HepG2 (cell line): ENCODE data around the gene ABI3BP. TPM values are rescaled to one million over a fixed set of nuclear protein-coding genes. Genes with fewer than 3 reads are reported as not detected.

Experiments
- ZBTB38 ChIP-seq: sonication (generic); formaldehyde crosslinking; IDR thresholded peaks from 2 replicates; pipeline ENCODE4 v1.5.1; 2020; ENCODE audit warnings: mild to moderate bottlenecking, missing genetic modification reagents
- ZNF547 ChIP-seq: sonication (generic); formaldehyde crosslinking; IDR thresholded peaks from 2 replicates; pipeline ENCODE4 v1.5.1; 2020; ENCODE audit warnings: mild to moderate bottlenecking, missing genetic modification reagents
- polyA plus RNA-seq, 8 experiments: library from polyadenylated mRNA; depleted of rRNA in 3 of 8; stranded (reverse) in 7 of 8; unstranded in 1 of 8; fragments of >200 nt; fragmentation: Illumina TruSeq in 4 of 8; extraction: Trizol in 4 of 8; gene quantifications; 2 replicates each; pipeline versions ENCODE4 v1.2.1 to v1.2.3, GENCODE V29; 2011 to 2016; ENCODE audit warnings: low read depth in 4 of 8, missing spikeins in 1 of 8, mixed read lengths in 1 of 8; ENCODE audit not compliant: insufficient read depth in 1 of 8
- small RNA-seq, 3 experiments: library from RNA; depleted of rRNA; stranded (forward); fragments of <200 nt; gene quantifications; one replicate each; pipeline ENCODE3, GENCODE V24; 2012; ENCODE audit warnings: low read depth in 2 of 3, low replicate concordance in 1 of 3; ENCODE audit not compliant: insufficient read length in 3 of 3, insufficient read depth in 2 of 3
- total RNA-seq, 5 experiments: library from RNA; depleted of rRNA; stranded (reverse); fragments of >200 nt; fragmentation: Illumina TruSeq; extraction: Trizol; gene quantifications; 2 replicates each; pipeline ENCODE4 v1.2.3, GENCODE V29; 2016; ENCODE audit warnings: low read depth in 1 of 5

The ABI3BP gene
- total and polyA plus RNA-seq, 2 of the 13 experiments (the other 11 are each of a cell fraction or from before 2014, with no cell fraction given) = not detected

GRCh38 chr3:100700708-100701107 lies 292.5 kb downstream of the ABI3BP start (continued):
- TF ChIP-seq ZNF547 (CRISPR knock-in tag) (no peak), ZBTB38 (CRISPR knock-in tag) (no peak)

Small RNAs within 50 kb of the gene (small RNA-seq; reads per million reads assigned to genes)
- 0 to 0.10 (median 0) reads per million in 3 experiments for gene RNU6-865P
